Measurements from ENCODE around the gene CLOCK.

DNA sequence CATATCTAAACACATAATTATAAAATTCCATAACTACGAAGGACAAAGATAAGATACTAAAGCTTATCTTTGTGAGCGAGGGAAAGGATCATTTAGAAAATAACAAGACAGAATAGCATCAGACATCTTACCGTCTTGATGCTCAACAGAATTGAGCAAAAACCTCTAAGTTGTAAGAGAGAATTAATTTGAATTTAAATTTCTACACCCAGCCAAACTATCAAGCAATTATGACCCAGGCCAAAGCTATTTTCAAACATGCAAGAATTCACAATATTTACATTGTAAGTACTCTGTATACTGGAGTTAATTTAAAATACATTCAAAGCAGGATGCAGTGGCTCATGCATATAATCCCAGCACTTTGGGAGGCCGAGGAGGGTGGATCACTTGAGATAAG lies 16.5 kb downstream of the CLOCK start:
- TF ChIP-seq, protein P1, sequence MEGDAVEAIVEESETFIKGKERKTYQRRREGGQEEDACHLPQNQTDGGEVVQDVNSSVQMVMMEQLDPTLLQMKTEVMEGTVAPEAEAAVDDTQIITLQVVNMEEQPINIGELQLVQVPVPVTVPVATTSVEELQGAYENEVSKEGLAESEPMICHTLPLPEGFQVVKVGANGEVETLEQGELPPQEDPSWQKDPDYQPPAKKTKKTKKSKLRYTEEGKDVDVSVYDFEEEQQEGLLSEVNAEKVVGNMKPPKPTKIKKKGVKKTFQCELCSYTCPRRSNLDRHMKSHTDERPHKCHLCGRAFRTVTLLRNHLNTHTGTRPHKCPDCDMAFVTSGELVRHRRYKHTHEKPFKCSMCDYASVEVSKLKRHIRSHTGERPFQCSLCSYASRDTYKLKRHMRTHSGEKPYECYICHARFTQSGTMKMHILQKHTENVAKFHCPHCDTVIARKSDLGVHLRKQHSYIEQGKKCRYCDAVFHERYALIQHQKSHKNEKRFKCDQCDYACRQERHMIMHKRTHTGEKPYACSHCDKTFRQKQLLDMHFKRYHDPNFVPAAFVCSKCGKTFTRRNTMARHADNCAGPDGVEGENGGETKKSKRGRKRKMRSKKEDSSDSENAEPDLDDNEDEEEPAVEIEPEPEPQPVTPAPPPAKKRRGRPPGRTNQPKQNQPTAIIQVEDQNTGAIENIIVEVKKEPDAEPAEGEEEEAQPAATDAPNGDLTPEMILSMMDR (conservative IDR thresholded peaks at IDR 0.05): no peak
- no peak for TF ChIP-seq EZH2 (IDR thresholded peaks at IDR 0.05; ENCODE audit: low read depth)
